HG03378 (cell line): ENCODE data around the gene HJV.
A peak's percentile ranks its signal among the peaks of the same experiment; 100 is the strongest.
"Not testable (repeated sequence)": the region's sequence is repeated elsewhere in the genome, so short reads cannot be mapped to it uniquely, and the experiment has no call there.

ENCODE experiments used
- ATAC-seq: cut with Tn5 transposase; IDR thresholded peaks from one replicate; pipeline ENCODE4 v1.9.1; 2021; ENCODE audit warnings: mild to moderate bottlenecking, moderate library complexity; ENCODE audit not compliant: unreplicated experiment

The HJV gene

GRCh38 chr1:146021622-146022402, at the start of gene HJV:
Gene HJV (minus strand): TSS chr1:146021735. CDS start chr1:146020231, 1,504 bp downstream.
- ATAC-seq, result no peak

- ATAC-seq, result not testable (repeated sequence)
Observed at GRCh38 chr1:146059148-146059547, 37.6 kb upstream of the HJV start.

GRCh38 chr1:146051852-146052676, 30.5 kb upstream of the HJV start:
- peak; percentile 76 for ATAC-seq

GRCh38 chr1:146051452-146051851, 29.9 kb upstream of the HJV start:
- ATAC-seq, result no peak

GRCh38 chr1:146050652-146050963, 29.1 kb upstream of the HJV start:
- not testable (repeated sequence) for ATAC-seq

GRCh38 chr1:146049866-146050651, 28.5 kb upstream of the HJV start:
- ATAC-seq, result not testable (repeated sequence)

GRCh38 chr1:146049436-146049835, 27.9 kb upstream of the HJV start:
- ATAC-seq, result no peak

- not testable (repeated sequence) for ATAC-seq
Observed at GRCh38 chr1:146048514-146049115, 27.1 kb upstream of the HJV start.

GRCh38 chr1:146046664-146047063, 25.1 kb upstream of the HJV start:
- no peak for ATAC-seq

- no peak for ATAC-seq
Observed at GRCh38 chr1:146039844-146040194, 18.3 kb upstream of the HJV start.

GRCh38 chr1:146036965-146037646, 15.6 kb upstream of the HJV start:
- peak; percentile 32 for ATAC-seq

- peak; percentile 1 for ATAC-seq
Observed at GRCh38 chr1:146036241-146036964, 14.9 kb upstream of the HJV start.

GRCh38 chr1:146035048-146035423, 13.5 kb upstream of the HJV start:
- no peak for ATAC-seq

- no peak for ATAC-seq
Observed at GRCh38 chr1:146032631-146033219, 11.2 kb upstream of the HJV start.

GRCh38 chr1:146031476-146031875, 9.9 kb upstream of the HJV start:
- no peak for ATAC-seq

GRCh38 chr1:146029117-146029516, 7.6 kb upstream of the HJV start:
- no peak for ATAC-seq

GRCh38 chr1:146026650-146027049, 5.1 kb upstream of the HJV start:
- ATAC-seq, result not testable (repeated sequence)

- ATAC-seq, result not testable (repeated sequence)
Observed at GRCh38 chr1:146025787-146026495, 4.4 kb upstream of the HJV start.
